ENCODE measurements around the gene JMY.

The JMY gene

DNA sequence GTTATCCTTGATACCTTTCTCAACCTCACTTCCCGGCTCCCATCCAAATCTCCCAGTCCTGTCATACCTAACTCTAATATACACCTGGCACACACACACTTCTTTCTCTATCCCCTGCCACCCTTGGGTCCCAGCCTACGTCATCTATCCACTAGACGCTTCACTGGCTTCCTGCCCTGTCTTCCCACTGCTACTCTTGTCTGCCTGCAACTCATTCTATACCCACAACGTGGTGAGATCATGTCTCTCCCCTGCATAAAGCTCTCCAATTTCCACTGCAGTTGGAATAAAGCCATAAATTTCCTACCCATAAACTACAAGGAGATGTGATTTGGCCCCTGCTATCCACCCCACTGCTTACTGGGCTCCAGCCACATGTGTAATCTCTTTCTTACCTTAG, 93.5 kb downstream of the JMY start:
- TF ChIP-seq Cebpa-rat (IDR thresholded peaks at IDR 0.05) = no peak

GRCh38 chr5:79330071-79330470, 94.1 kb downstream of the JMY start:
- no peaks in the 10 kb centered on the region for H3K4me1 ChIP-seq
- TF ChIP-seq Cebpa-rat (IDR thresholded peaks at IDR 0.05) = no peak
- H3K4me3 ChIP-seq = no peak overlapping the region
- no peaks in the 10 kb centered on the region for H3K27me3 ChIP-seq
- no peak overlapping the region for H3K4me2 ChIP-seq
- H4K20me1 ChIP-seq = no peaks in the 10 kb centered on the region
- H3K27ac ChIP-seq = no peak overlapping the region
- H3K9me3 ChIP-seq = no peaks in the 10 kb centered on the region
- H3K36me3 ChIP-seq = no peaks in the 10 kb centered on the region
- no peak overlapping the region for H3K9ac ChIP-seq

More for the DNA sequence above, 93.5 kb downstream of the JMY start:
- Histone ChIP-seq H3K9me3 (no peaks in the 10 kb centered on the region), H4K20me1 (no peaks in the 10 kb centered on the region), H3K27me3 (no peaks in the 10 kb centered on the region), H3K27ac (no peak overlapping the region), H3K4me3 (no peak overlapping the region), H3K9ac (no peak overlapping the region), H3K36me3 (no peaks in the 10 kb centered on the region), H3K4me2 (no peak overlapping the region), H3K4me1 (no peaks in the 10 kb centered on the region)

DNA sequence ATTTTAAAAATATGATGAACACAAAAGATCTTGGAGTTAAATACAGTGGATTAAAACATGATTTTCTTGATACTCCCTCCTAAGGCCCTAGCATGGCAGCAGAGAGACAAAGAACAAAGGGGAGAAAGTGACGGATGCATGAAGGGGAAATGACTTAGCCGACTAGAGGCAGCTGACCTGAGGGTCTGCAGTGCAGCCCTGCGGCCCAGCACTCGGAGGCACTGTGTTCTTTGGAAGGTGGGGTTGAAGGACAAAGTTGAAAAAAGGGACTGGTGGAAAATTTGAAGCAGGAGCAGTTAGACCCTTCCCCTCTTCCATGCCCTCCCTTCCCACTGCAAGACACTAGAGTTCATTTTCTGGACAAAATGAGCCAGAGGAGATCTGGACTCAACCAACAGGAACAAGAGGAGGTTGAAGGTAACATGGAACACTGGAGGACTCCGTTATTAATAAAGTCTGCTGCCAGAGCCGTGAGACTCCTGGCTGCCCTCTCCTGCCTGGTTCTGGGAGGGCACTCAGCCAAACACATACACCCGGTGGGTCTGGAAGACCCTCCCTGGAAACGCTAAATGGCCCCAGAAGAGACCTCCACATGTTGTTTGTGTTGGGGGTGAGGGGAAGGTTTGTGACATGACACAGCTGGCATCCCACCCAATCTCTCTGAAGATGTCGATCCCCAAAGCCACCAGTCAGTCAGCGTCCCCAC, 98.1 kb downstream of the JMY start:
- H4K20me1 ChIP-seq = no peaks in the 10 kb centered on the region
- no peak for TF ChIP-seq Cebpa-rat (IDR thresholded peaks at IDR 0.05)
- no peaks in the 10 kb centered on the region for H3K27me3 ChIP-seq
- no peaks in the 10 kb centered on the region for H3K9me3 ChIP-seq
- no peak overlapping the region for H3K4me3 ChIP-seq
- no peak overlapping the region for H3K4me2 ChIP-seq
- H3K4me1 ChIP-seq = no peaks in the 10 kb centered on the region
- H3K27ac ChIP-seq = no peak overlapping the region
- no peaks in the 10 kb centered on the region for H3K36me3 ChIP-seq
- H3K9ac ChIP-seq = no peak overlapping the region

DNA sequence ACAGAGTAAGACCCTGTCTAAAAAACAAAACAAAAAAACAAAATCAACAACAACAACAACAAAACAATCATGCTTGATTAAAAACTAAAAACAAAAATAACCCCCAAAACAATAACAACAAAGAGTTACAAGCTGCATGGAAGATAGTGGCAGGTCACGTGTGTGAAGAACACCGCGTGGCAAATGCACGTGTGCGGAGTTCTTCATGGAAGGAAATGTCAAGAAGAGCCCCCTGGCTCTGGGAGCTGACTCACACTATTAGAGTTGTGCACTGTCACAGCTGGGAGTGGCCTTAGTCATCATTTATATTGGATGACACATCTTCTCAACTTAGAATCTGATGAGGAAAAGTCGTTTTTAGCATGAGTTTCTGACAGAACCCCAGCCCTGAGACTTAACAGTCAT, 110.5 kb downstream of the JMY start:
- H3K9ac ChIP-seq = no peak overlapping the region

GRCh38 chr5:79349047-79349446, 113.1 kb downstream of the JMY start:
- Histone ChIP-seq H3K36me3 (no peaks in the 10 kb centered on the region), H3K27me3 (no peaks in the 10 kb centered on the region), H3K4me2 (no peak overlapping the region), H3K9ac (no peak overlapping the region), H3K27ac (no peak overlapping the region), H3K9me3 (peaks cover 17% of the 10 kb centered on the region; the same call in 1 of the 2 replicates), H3K4me3 (no peak overlapping the region), H4K20me1 (no peaks in the 10 kb centered on the region), H3K4me1 (no peaks in the 10 kb centered on the region)
- TF ChIP-seq Cebpa-rat (IDR thresholded peaks at IDR 0.05) = no peak

More for the DNA sequence above, 110.5 kb downstream of the JMY start:
- H3K4me2 ChIP-seq = no peak overlapping the region
- no peaks in the 10 kb centered on the region for H3K36me3 ChIP-seq
- H3K4me1 ChIP-seq = no peaks in the 10 kb centered on the region
- no peak for TF ChIP-seq Cebpa-rat (IDR thresholded peaks at IDR 0.05)
- no peaks in the 10 kb centered on the region for H3K27me3 ChIP-seq
- H3K27ac ChIP-seq = no peak overlapping the region
- H3K4me3 ChIP-seq = no peak overlapping the region
- no peaks in the 10 kb centered on the region for H3K9me3 ChIP-seq
- no peaks in the 10 kb centered on the region for H4K20me1 ChIP-seq

DNA sequence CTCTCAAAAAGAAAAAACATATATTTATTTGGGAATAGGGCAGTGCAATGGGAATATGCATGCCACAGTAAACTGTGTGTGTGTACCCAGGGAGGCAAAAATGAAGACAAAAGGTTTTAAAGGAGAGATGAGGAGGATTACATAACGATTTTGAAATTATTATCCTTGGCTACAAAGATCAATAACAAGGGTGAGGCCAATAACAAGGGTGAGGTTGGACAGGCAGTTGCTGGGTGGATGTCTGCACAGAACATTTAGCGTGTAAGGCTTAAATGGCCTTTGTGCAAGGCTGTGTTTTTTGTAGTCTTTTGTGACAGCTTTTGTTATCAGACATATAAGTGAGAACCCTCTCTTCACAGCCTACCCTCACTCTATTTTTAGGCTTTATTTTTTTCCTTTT, 114.0 kb downstream of the JMY start:
- TF ChIP-seq Cebpa-rat (IDR thresholded peaks at IDR 0.05) = no peak
- H3K9ac ChIP-seq = no peak overlapping the region
- no peaks in the 10 kb centered on the region for H4K20me1 ChIP-seq
- H3K4me2 ChIP-seq = no peak overlapping the region
- H3K4me3 ChIP-seq = no peak overlapping the region
- H3K36me3 ChIP-seq = no peaks in the 10 kb centered on the region
- no peaks in the 10 kb centered on the region for H3K4me1 ChIP-seq
- no peaks in the 10 kb centered on the region for H3K27me3 ChIP-seq
- H3K27ac ChIP-seq = no peak overlapping the region
- peaks cover 17% of the 10 kb centered on the region; the same call in 1 of the 2 replicates for H3K9me3 ChIP-seq

DNA sequence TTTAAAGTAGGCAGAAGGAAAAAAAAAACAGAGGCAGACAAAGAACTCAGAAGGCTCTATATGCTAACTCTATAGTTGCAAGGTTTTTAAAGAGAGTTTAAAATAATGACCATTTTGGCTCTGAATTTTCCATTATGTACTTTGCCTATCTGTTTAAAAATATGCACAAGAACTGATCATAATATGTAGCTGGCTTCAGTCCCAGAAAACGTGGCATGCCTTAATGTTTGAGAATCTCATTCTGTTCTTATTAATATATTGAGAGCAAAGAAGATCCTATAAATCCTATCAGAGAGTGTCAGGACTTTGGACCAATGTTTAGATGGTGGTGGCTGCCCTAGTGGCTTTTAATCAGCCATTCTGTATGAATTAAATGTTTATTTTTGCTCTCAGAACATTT, 121.5 kb downstream of the JMY start:
- Histone ChIP-seq H3K27ac (no peak overlapping the region), H3K4me1 (no peaks in the 10 kb centered on the region)
- no peak for TF ChIP-seq Cebpa-rat (IDR thresholded peaks at IDR 0.05)

More for the DNA sequence above, 121.5 kb downstream of the JMY start:
- Histone ChIP-seq H3K27me3 (no peaks in the 10 kb centered on the region), H3K9me3 (peaks cover 12% of the 10 kb centered on the region; the same call in 1 of the 2 replicates), H3K4me2 (no peak overlapping the region), H3K36me3 (no peaks in the 10 kb centered on the region), H4K20me1 (no peaks in the 10 kb centered on the region), H3K4me3 (no peak overlapping the region), H3K9ac (no peak overlapping the region)

Data from BLaER1 (cell line).